GM18858 (cell line): ENCODE results near the gene PRSS22.
"Not testable (repeated sequence)": the region's sequence is repeated elsewhere in the genome, so short reads cannot be mapped to it uniquely, and the experiment has no call there.

Experiments used
- ATAC-seq: cut with Tn5 transposase; IDR thresholded peaks from one replicate; pipeline ENCODE4 v1.9.1; 2021; ENCODE audit not compliant: unreplicated experiment

Gene PRSS22

GRCh38 chr16:2857451-2858244 is at the start of gene PRSS22:
Gene PRSS22, minus strand, starts transcription at chr16:2858170. Its CDS starts 66 bp downstream, at chr16:2858104.
- no peak for ATAC-seq

- not testable (repeated sequence) for ATAC-seq
These were observed 49.2 kb upstream of the PRSS22 start for GRCh38 chr16:2907084-2907753.

GRCh38 chr16:2905988-2906387 is 48.0 kb upstream of the PRSS22 start:
- ATAC-seq = no peak

- ATAC-seq = peak; percentile 44
These were observed 47.4 kb upstream of the PRSS22 start for GRCh38 chr16:2905241-2905987.

GRCh38 chr16:2904922-2905240 is 46.9 kb upstream of the PRSS22 start:
- no peak for ATAC-seq

- no peak for ATAC-seq
These were observed 46.3 kb upstream of the PRSS22 start for GRCh38 chr16:2904100-2904921.

- ATAC-seq = no peak
These were observed 44.6 kb upstream of the PRSS22 start for GRCh38 chr16:2902337-2903130.

GRCh38 chr16:2900526-2901075 is 42.6 kb upstream of the PRSS22 start:
- no peak for ATAC-seq

- ATAC-seq = no peak
These were observed 41.6 kb upstream of the PRSS22 start for GRCh38 chr16:2899564-2900072.

GRCh38 chr16:2898831-2899563 is 41.0 kb upstream of the PRSS22 start:
- ATAC-seq = no peak

GRCh38 chr16:2897110-2897509 is 39.1 kb upstream of the PRSS22 start:
- ATAC-seq = no peak

GRCh38 chr16:2896480-2897010 is 38.6 kb upstream of the PRSS22 start:
- ATAC-seq = no peak

GRCh38 chr16:2895813-2896212 is 37.8 kb upstream of the PRSS22 start:
- no peak for ATAC-seq

- no peak for ATAC-seq
These were observed 36.3 kb upstream of the PRSS22 start for GRCh38 chr16:2894231-2894630.

GRCh38 chr16:2884041-2884451 is 26.1 kb upstream of the PRSS22 start:
- ATAC-seq = no peak

GRCh38 chr16:2883458-2883908 is 25.5 kb upstream of the PRSS22 start:
- no peak for ATAC-seq

- peak; percentile 73 for ATAC-seq
These were observed 24.9 kb upstream of the PRSS22 start, which contains the start of gene FLYWCH2 for GRCh38 chr16:2882650-2883457. Gene FLYWCH2, plus strand, starts transcription at chr16:2883215. Its CDS starts 13,235 bp downstream, at chr16:2896450.
